ENCODE measurements around the gene TIMM17A.

The TIMM17A gene

GRCh38 chr1:202015662-202015937 lies 60.3 kb downstream of the TIMM17A start:
- Histone ChIP-seq H3K4me3 (ENCODE audit: low read depth, low read length, poor library complexity, severe bottlenecking) (no peak overlapping the region), H3F3A (ENCODE audit: insufficient read depth, low read length) (no peaks in the 10 kb centered on the region), H3K4me2 (ENCODE audit: low read length) (no peak overlapping the region), H3K27me3 (ENCODE audit: insufficient read depth, low read length) (0 out of 2 replicates have a peak, but pooled peaks cover 3% of the 10 kb centered on the region), H3K9ac (ENCODE audit: low read length) (no peak overlapping the region), H3K27ac (ENCODE audit: low read depth, low read length, poor library complexity, severe bottlenecking) (no peak overlapping the region), H3K9me3 (ENCODE audit: low read length) (no peaks in the 10 kb centered on the region), H3K4me1 (ENCODE audit: insufficient read depth, low read length, severe bottlenecking) (peaks cover 1% of the 10 kb centered on the region), H2AFZ (ENCODE audit: low read length) (no peak overlapping the region), H4K20me1 (ENCODE audit: insufficient read depth, low read length) (no peaks in the 10 kb centered on the region), H3K79me2 (ENCODE audit: insufficient read depth, low read length) (no peaks in the 10 kb centered on the region), H3K36me3 (ENCODE audit: insufficient read depth, low read length) (no peaks in the 10 kb centered on the region), H3K9me2 (ENCODE audit: low read depth, low read length) (no peaks in the 10 kb centered on the region)
- TF ChIP-seq CTCF (IDR thresholded peaks at IDR 0.05; ENCODE audit: low read length) (no peak), EZH2 (IDR thresholded peaks at IDR 0.05; ENCODE audit: borderline replicate concordance, low read length) (no peak)

GRCh38 chr1:202016022-202016810 lies 60.9 kb downstream of the TIMM17A start:
- Histone ChIP-seq H4K20me1 (ENCODE audit: insufficient read depth, low read length) (no peaks in the 10 kb centered on the region), H3K4me3 (ENCODE audit: low read depth, low read length, poor library complexity, severe bottlenecking) (no peak overlapping the region), H3K4me1 (ENCODE audit: insufficient read depth, low read length, severe bottlenecking) (no peaks in the 10 kb centered on the region), H3K9me3 (ENCODE audit: low read length) (no peaks in the 10 kb centered on the region), H3K9me2 (ENCODE audit: low read depth, low read length) (no peaks in the 10 kb centered on the region), H2AFZ (ENCODE audit: low read length) (no peak overlapping the region), H3K4me2 (ENCODE audit: low read length) (no peak overlapping the region), H3K36me3 (ENCODE audit: insufficient read depth, low read length) (no peaks in the 10 kb centered on the region), H3K27ac (ENCODE audit: low read depth, low read length, poor library complexity, severe bottlenecking) (no peak overlapping the region), H3K79me2 (ENCODE audit: insufficient read depth, low read length) (no peaks in the 10 kb centered on the region), H3K27me3 (ENCODE audit: insufficient read depth, low read length) (0 out of 2 replicates have a peak, but pooled peaks cover 3% of the 10 kb centered on the region), H3K9ac (ENCODE audit: low read length) (no peak overlapping the region), H3F3A (ENCODE audit: insufficient read depth, low read length) (no peaks in the 10 kb centered on the region)
- TF ChIP-seq EZH2 (IDR thresholded peaks at IDR 0.05; ENCODE audit: borderline replicate concordance, low read length) (no peak), CTCF (IDR thresholded peaks at IDR 0.05; ENCODE audit: low read length) (no peak)

- Histone ChIP-seq H3K9ac (ENCODE audit: low read length) (no peak overlapping the region), H3K9me2 (ENCODE audit: low read depth, low read length) (no peaks in the 10 kb centered on the region), H3K4me3 (ENCODE audit: low read depth, low read length, poor library complexity, severe bottlenecking) (no peak overlapping the region), H3K79me2 (ENCODE audit: insufficient read depth, low read length) (no peaks in the 10 kb centered on the region), H3K4me2 (ENCODE audit: low read length) (no peak overlapping the region), H2AFZ (ENCODE audit: low read length) (no peak overlapping the region), H3K4me1 (ENCODE audit: insufficient read depth, low read length, severe bottlenecking) (no peaks in the 10 kb centered on the region), H3K27ac (ENCODE audit: low read depth, low read length, poor library complexity, severe bottlenecking) (no peak overlapping the region), H3K36me3 (ENCODE audit: insufficient read depth, low read length) (no peaks in the 10 kb centered on the region), H3K27me3 (ENCODE audit: insufficient read depth, low read length) (0 out of 2 replicates have a peak, but pooled peaks cover 3% of the 10 kb centered on the region), H3F3A (ENCODE audit: insufficient read depth, low read length) (no peaks in the 10 kb centered on the region), H3K9me3 (ENCODE audit: low read length) (no peaks in the 10 kb centered on the region), H4K20me1 (ENCODE audit: insufficient read depth, low read length) (no peaks in the 10 kb centered on the region)
- TF ChIP-seq CTCF (IDR thresholded peaks at IDR 0.05; ENCODE audit: low read length), result no peak
- no peak for TF ChIP-seq EZH2 (IDR thresholded peaks at IDR 0.05; ENCODE audit: borderline replicate concordance, low read length)
Measured at GRCh38 chr1:202016811-202017748, 61.8 kb downstream of the TIMM17A start.
